ENCODE data around the gene OSM. TPM values are rescaled to one million over a fixed set of nuclear protein-coding genes. Genes with fewer than 3 reads are reported as not detected.
A peak's percentile ranks its signal among the peaks of the same experiment; 100 is the strongest.

The OSM gene
- total RNA-seq, 3 donors from 2014 or later = 1.3 to 2.5 (median 1.3) TPM

DNA sequence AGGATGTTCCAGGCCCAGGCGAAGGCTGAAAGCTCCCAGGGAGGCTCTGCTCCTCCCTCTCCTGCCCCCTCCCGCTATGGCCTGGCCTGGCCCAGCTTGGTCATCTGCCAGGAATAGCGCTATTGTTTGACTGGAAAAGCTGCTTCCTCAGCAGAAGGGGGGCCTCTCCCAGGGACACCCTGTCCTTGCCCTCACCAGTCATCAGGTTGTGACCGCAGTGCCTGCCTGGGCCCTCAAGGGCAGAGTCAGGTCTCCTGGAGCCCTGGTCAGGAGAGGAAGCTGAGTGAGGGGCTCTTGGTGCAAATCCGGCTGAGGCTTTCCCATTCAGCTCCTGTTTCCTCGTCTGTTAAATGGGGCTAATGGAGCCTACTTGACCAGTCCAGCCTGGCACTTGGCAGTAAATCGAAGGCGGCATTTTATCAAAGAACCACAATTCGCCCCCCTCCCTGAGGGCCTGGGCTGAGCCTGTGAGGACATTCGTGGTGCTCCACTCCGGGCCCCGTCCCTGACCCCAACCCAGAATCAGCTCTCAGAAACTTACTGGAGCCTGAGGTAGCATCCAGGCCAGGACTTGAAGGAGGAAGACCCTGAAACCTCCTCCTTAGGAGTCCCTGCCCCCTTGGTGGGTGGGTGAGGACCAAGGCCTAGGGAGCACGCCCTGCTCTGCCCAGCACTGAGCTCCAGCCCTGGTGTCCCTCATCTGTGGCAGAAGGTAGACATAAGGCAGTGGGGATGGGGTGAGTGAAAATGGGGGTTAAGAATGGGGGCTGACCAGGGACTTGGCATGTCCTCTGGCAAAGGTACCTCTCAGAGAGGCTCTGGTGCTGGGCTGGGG is 24.6 kb upstream of the OSM start:
- peak; percentile 95 for DNase-seq (ENCODE audit: low spot score in 2 of 2)
- peak overlapping the region; percentile 96 to 98 for H3K27ac ChIP-seq
- intact Hi-C loops (cut with DNase I; ENCODE audit: low total_unique reads) = no loop called here
- TF ChIP-seq POLR2AphosphoS5 (IDR thresholded peaks at IDR 0.05) (peak; percentile 93 to 98 (median 98)), CTCF (IDR thresholded peaks at IDR 0.05) (peak in 1 of 3 donors; percentile 20), POLR2A (IDR thresholded peaks at IDR 0.05) (no peak)
- H3K36me3 ChIP-seq = no peaks in the 10 kb centered on the region
- H3K9me3 ChIP-seq = no peaks in the 10 kb centered on the region
- H3K27me3 ChIP-seq = no peaks in the 10 kb centered on the region
- H3K4me1 ChIP-seq = peaks cover 16 to 28% of the 10 kb centered on the region in 2 donors
- H3K4me3 ChIP-seq = peak overlapping the region in 1 of 3 donors; percentile 94

- peak overlapping the region; percentile 84 to 94 (median 92) for H3K4me3 ChIP-seq
- H3K9me3 ChIP-seq = no peaks in the 10 kb centered on the region
- no peaks in the 10 kb centered on the region for H3K36me3 ChIP-seq
- peak overlapping the region; percentile 96 to 98 for H3K27ac ChIP-seq
- H3K4me1 ChIP-seq = peaks cover 16 to 28% of the 10 kb centered on the region in 2 donors
- TF ChIP-seq POLR2AphosphoS5 (IDR thresholded peaks at IDR 0.05) (no peak), CTCF (IDR thresholded peaks at IDR 0.05) (no peak), POLR2A (IDR thresholded peaks at IDR 0.05) (no peak)
- intact Hi-C loops (cut with DNase I; ENCODE audit: low total_unique reads) = no loop called here
- DNase-seq (ENCODE audit: low spot score in 2 of 2) = peak in 1 of 2 donors; percentile 61
- no peaks in the 10 kb centered on the region for H3K27me3 ChIP-seq
These were observed 23.8 kb upstream of the OSM start for GRCh38 chr22:30290342-30291057.

DNA sequence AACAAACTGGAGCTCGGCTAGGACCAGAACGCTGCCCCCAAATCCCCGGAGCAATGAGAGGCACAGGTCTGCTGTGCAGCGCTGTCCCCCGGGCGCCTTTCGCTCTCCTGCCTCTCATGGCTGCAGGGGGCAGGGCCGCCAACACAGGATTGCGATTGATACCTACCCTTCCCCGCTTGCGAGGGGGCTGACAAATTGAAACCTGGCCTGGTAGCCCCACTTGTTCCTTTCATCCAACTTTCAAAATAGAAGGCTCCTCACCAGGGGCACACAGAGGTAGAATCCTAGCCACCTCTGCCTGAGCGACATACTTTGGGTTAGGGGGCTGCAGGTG is 23.3 kb upstream of the OSM start:
- H3K4me3 ChIP-seq = peak overlapping the region; percentile 84 to 94 (median 92)
- intact Hi-C loops (cut with DNase I; ENCODE audit: low total_unique reads) = loop anchor here (1.0 kb wide), 1 partner anchor 31 kb away; no protein-coding TSS in a partner anchor
- no peaks in the 10 kb centered on the region for H3K36me3 ChIP-seq
- H3K27ac ChIP-seq = peak overlapping the region; percentile 96 to 98
- TF ChIP-seq POLR2A (IDR thresholded peaks at IDR 0.05) = no peak
- TF ChIP-seq CTCF (IDR thresholded peaks at IDR 0.05) = peak in 1 of 3 donors; percentile 12
- H3K4me1 ChIP-seq = peaks cover 16 to 28% of the 10 kb centered on the region in 2 donors
- H3K27me3 ChIP-seq = no peaks in the 10 kb centered on the region
- H3K9me3 ChIP-seq = no peaks in the 10 kb centered on the region
- DNase-seq (ENCODE audit: low spot score in 2 of 2) = no peak

GRCh38 chr22:30289141-30289979 is 22.7 kb upstream of the OSM start, which contains the start of gene CASTOR1:
TSS of gene CASTOR1 (minus strand) at chr22:30289505. CDS start at chr22:30289497, 8 bp downstream.
- H3K4me1 ChIP-seq = peaks cover 16 to 28% of the 10 kb centered on the region in 2 donors
- DNase-seq (ENCODE audit: low spot score in 2 of 2) = peak; percentile 98 to 99
- peak; percentile 8 to 82 (median 66) for TF ChIP-seq POLR2AphosphoS5 (IDR thresholded peaks at IDR 0.05)
- TF ChIP-seq CTCF (IDR thresholded peaks at IDR 0.05) = no peak
- no peaks in the 10 kb centered on the region for H3K9me3 ChIP-seq
- no peaks in the 10 kb centered on the region for H3K36me3 ChIP-seq
- no peaks in the 10 kb centered on the region for H3K27me3 ChIP-seq
- intact Hi-C loops (cut with DNase I; ENCODE audit: low total_unique reads) = loop anchor here (1.0 kb wide), 1 partner anchor 32 kb away; no protein-coding TSS in a partner anchor
- H3K4me3 ChIP-seq = peak within 1 kb of the TSS; percentile 84 to 94 (median 92)
- H3K27ac ChIP-seq = peak within 1 kb of the TSS; percentile 96 to 98
